Suprapubic skin (tissue), 4 donors: ENCODE measurements around the gene PPP1R13B. TPM values are rescaled to one million over a fixed set of nuclear protein-coding genes. Genes with fewer than 3 reads are reported as not detected.

Experiments
- DNase-seq, 2 donors: peaks; one replicate each; pipeline ENCODE4 v3.0.0-alpha.2; 2019; ENCODE audit warnings: low spot score in 2 of 2
- H3K27ac ChIP-seq: fragments of 200-600 bp; sonication (generic); one replicate; pipeline ENCODE4 v1.5.1; 2019
- H3K27me3 ChIP-seq: fragments of 200-600 bp; sonication (generic); one replicate; pipeline ENCODE4 v1.5.1; 2019
- H3K36me3 ChIP-seq: fragments of 200-600 bp; sonication (generic); one replicate; pipeline ENCODE4 v1.5.1; 2019
- H3K4me1 ChIP-seq: fragments of 200-600 bp; sonication (generic); one replicate; pipeline ENCODE4 v1.5.1; 2019
- H3K4me3 ChIP-seq: fragments of 200-600 bp; sonication (generic); one replicate; pipeline ENCODE4 v1.5.1; 2019; ENCODE audit warnings: mild to moderate bottlenecking
- H3K9me3 ChIP-seq: fragments of 200-600 bp; sonication (generic); one replicate; pipeline ENCODE4 v1.5.1; 2019
- EP300 ChIP-seq: sonication (generic); formaldehyde crosslinking; IDR thresholded peaks from one replicate; pipeline ENCODE4 v1.6.1; 2017; ENCODE audit warnings: antibody characterized with exemption
- POLR2A ChIP-seq, 2 donors: fragments of 450-650 bp; IDR thresholded peaks; one replicate each; pipeline ENCODE4 v1.6.1; 2017; ENCODE audit warnings: antibody characterized with exemption in 2 of 2, mild to moderate bottlenecking in 2 of 2, moderate library complexity in 2 of 2
- POLR2AphosphoS5 ChIP-seq, 3 donors: sonication (generic); formaldehyde crosslinking; IDR thresholded peaks; one replicate each; pipeline ENCODE4 v1.6.1; 2017; ENCODE audit warnings: antibody characterized with exemption in 3 of 3
- WGBS: methylation state at CpG from one replicate; pipeline ENCODE4 v1.1.5; 2018; 5-methylcytosine and 5-hydroxymethylcytosine counted together
- total RNA-seq, 4 donors: library from RNA; depleted of rRNA; stranded (reverse); fragments of >200 nt; gene quantifications; one replicate each; pipeline ENCODE4 v1.1.0, GENCODE V29; 2016
- TF ChIP-seq, protein P1 (sequence below), 2 donors: fragments of 200-600 bp in 1 of 2; fragments of 450-650 bp in 1 of 2; sonication (generic) in 1 of 2; IDR thresholded peaks; one replicate each; pipeline ENCODE4 v1.5.1; 2016 to 2019; ENCODE audit warnings: antibody characterized with exemption in 2 of 2, mild to moderate bottlenecking in 1 of 2, moderate library complexity in 1 of 2

Gene PPP1R13B
- total RNA-seq, 4 donors from 2014 or later, result 21.7 to 51.6 (median 36.4) TPM

DNA sequence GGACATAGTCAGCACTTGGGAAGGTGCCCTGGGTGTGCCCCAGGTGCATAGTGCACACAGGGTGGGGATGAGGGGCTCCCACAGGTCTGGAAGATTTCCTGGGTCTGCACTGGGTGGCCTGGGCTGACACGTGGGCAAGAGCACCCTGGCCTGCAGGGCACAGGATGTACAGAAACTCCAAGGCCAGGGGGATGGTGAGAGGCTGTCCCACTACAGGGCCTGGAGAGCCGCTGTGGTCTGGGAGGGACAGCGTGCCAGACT is 35.8 kb upstream of the PPP1R13B start:
- WGBS, result 75% methylated on average over 2 of the region's 3 CpGs
- no peaks in the 10 kb centered on the region for H3K27me3 ChIP-seq
- no peak overlapping the region for H3K4me3 ChIP-seq
- H3K36me3 ChIP-seq, result no peaks in the 10 kb centered on the region
- H3K27ac ChIP-seq, result no peak overlapping the region
- no peaks in the 10 kb centered on the region for H3K9me3 ChIP-seq
- TF ChIP-seq POLR2A (IDR thresholded peaks at IDR 0.05), result no peak
- TF ChIP-seq EP300, result no peak
- TF ChIP-seq POLR2AphosphoS5 (IDR thresholded peaks at IDR 0.05), result no peak
- TF ChIP-seq, protein P1, sequence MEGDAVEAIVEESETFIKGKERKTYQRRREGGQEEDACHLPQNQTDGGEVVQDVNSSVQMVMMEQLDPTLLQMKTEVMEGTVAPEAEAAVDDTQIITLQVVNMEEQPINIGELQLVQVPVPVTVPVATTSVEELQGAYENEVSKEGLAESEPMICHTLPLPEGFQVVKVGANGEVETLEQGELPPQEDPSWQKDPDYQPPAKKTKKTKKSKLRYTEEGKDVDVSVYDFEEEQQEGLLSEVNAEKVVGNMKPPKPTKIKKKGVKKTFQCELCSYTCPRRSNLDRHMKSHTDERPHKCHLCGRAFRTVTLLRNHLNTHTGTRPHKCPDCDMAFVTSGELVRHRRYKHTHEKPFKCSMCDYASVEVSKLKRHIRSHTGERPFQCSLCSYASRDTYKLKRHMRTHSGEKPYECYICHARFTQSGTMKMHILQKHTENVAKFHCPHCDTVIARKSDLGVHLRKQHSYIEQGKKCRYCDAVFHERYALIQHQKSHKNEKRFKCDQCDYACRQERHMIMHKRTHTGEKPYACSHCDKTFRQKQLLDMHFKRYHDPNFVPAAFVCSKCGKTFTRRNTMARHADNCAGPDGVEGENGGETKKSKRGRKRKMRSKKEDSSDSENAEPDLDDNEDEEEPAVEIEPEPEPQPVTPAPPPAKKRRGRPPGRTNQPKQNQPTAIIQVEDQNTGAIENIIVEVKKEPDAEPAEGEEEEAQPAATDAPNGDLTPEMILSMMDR (IDR thresholded peaks at IDR 0.05), result no peak
- H3K4me1 ChIP-seq, result peaks cover 41% of the 10 kb centered on the region
- no peak for DNase-seq

DNA sequence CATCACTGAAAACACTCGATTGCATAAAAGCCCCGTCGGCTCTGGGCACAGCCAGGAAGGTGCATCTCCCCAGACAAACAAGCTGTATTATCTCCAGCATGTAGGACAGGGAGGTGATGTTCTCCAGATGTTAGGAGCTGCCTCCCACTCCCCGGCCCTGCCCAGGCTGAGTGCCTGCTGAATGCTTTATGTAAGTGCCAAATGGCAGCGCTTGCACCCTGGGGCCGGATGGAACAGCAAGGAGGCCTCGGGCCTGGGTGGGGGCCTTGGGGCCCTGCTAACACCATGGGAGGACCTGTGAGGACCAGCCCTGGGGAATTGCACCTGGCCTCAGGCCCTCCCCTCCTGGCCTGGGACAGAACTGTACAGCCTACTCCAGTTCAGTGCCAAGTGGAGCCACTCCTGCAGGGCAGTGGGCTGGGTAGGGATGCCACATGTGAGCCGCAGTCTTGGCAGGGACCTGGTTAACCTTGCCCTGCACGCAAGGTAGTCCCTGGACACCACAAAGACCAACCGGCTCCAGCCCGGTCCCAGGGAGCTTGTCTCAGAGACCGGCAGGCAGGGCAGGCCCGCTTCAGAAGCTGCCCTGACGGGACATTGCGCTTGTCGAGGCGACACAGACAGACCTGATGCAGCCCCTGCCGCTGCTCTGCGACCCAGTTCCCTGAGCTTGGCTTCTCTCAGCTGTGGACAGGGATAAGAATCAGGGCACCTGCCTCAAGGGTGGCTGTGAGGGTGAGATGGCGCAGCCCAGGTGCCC is 35.3 kb upstream of the PPP1R13B start:
- WGBS, result 58% methylated on average over 13 of the region's 20 CpGs
- no peak overlapping the region for H3K4me3 ChIP-seq
- H3K36me3 ChIP-seq, result no peaks in the 10 kb centered on the region
- H3K9me3 ChIP-seq, result no peaks in the 10 kb centered on the region
- peak in 1 of 2 donors; percentile 59 for DNase-seq
- peaks cover 41% of the 10 kb centered on the region for H3K4me1 ChIP-seq
- no peaks in the 10 kb centered on the region for H3K27me3 ChIP-seq
- no peak for TF ChIP-seq EP300
- no peak for TF ChIP-seq POLR2AphosphoS5 (IDR thresholded peaks at IDR 0.05)
- TF ChIP-seq, protein P1 (IDR thresholded peaks at IDR 0.05), result no peak
- no peak for TF ChIP-seq POLR2A (IDR thresholded peaks at IDR 0.05)
- no peak overlapping the region for H3K27ac ChIP-seq

DNA sequence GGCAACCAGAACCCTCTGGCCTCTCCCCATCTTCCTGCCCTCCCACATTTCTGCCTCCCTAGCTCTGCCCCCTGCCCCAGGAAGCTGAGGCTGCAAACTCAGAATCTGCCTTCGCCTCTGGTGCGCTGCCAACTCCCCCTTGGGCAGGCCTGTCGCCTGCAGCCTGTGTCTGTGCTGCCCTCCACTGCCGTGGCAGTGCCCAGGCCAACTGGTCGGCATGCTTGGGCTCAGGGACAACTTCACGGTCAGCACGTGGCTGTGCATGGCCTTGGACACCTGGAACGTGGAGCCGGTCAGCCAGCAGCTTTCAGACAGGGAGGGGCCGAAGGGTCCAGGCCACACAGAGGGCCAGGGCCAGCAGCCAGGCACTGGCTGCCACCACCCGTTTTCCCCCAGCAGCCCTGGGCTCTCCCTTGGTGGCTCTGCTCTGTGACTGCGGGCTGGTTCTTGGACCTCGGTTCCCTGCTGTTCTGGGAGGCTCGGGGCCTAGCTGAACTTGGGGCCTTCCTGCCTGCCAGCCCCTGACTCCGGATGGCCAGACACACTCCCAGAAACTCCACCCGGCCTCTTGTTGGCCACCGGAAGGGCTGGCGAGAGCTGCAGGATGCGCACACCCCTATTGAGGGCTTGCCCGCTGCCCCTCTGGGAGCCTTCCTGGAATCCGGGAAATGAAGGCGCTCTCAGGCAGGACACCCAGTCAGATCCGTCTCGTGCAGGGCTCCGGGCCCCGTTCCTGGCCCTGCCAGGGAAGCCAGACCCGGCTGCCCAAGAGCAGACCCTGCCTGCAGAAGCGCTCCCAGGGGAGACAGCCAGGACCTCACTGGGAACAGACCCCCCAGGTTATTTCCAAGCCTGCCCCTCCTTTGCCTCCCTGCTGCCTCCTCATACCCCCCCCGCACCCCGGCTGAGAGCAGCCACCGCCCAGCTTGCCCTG is 34.2 kb upstream of the PPP1R13B start:
- Histone ChIP-seq H3K36me3 (no peaks in the 10 kb centered on the region), H3K27ac (no peak overlapping the region), H3K4me3 (no peak overlapping the region), H3K4me1 (peaks cover 35% of the 10 kb centered on the region), H3K9me3 (no peaks in the 10 kb centered on the region), H3K27me3 (no peaks in the 10 kb centered on the region)
- WGBS, result 78% methylated on average over 18 of the region's 31 CpGs
- DNase-seq, result peak in 1 of 2 donors; percentile 64
- TF ChIP-seq, protein P1 (IDR thresholded peaks at IDR 0.05), result no peak
- TF ChIP-seq POLR2AphosphoS5 (IDR thresholded peaks at IDR 0.05), result no peak
- TF ChIP-seq EP300, result no peak
- TF ChIP-seq POLR2A (IDR thresholded peaks at IDR 0.05), result no peak

GRCh38 chr14:103880348-103881267 is 33.2 kb upstream of the PPP1R13B start:
- Histone ChIP-seq H3K9me3 (no peaks in the 10 kb centered on the region), H3K27ac (peak overlapping the region; percentile 68), H3K36me3 (no peaks in the 10 kb centered on the region), H3K27me3 (no peaks in the 10 kb centered on the region), H3K4me3 (peak overlapping the region; percentile 23), H3K4me1 (peaks cover 35% of the 10 kb centered on the region)
- peak; percentile 88 to 92 for DNase-seq
- WGBS, result 36% methylated on average over 12 of the region's 23 CpGs
- TF ChIP-seq POLR2A (IDR thresholded peaks at IDR 0.05) (no peak), EP300 (no peak), POLR2AphosphoS5 (IDR thresholded peaks at IDR 0.05) (no peak)
- TF ChIP-seq, protein P1 (IDR thresholded peaks at IDR 0.05), result no peak
